HG02678 (cell line): ENCODE results near the gene IL26.
A peak's percentile ranks its signal among the peaks of the same experiment; 100 is the strongest.
"Not testable (repeated sequence)": the region's sequence is repeated elsewhere in the genome, so short reads cannot be mapped to it uniquely, and the experiment has no call there.

Source experiments
- ATAC-seq: cut with Tn5 transposase; IDR thresholded peaks from one replicate; pipeline ENCODE4 v1.9.1; 2021; ENCODE audit warnings: mild to moderate bottlenecking, moderate library complexity; ENCODE audit not compliant: unreplicated experiment

IL26 gene

GRCh38 chr12:68203460-68203875 lies 22.1 kb downstream of the IL26 start:
- ATAC-seq: no peak

- no peak for ATAC-seq
Observed at GRCh38 chr12:68200854-68201253, 24.8 kb downstream of the IL26 start.

DNA sequence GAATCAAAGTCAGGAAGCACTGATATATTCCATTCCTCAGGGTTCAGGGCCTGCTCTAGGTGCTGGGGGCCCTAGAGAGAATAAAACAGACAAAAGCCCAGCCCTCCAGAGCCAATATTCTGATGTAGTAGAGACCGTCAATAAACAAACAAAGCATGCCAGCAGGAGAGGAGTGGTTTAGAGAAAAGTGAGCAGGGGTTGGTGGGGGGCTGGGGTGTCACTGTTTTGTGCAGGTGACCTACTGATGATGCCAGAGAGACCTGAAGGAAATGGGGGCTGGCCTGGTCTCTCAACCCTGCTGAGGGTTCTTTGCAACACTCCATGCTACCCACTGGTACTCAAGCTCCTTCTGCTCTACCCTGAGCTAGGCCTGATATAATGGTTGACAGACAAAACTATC lies 26.5 kb downstream of the IL26 start:
- ATAC-seq: no peak

DNA sequence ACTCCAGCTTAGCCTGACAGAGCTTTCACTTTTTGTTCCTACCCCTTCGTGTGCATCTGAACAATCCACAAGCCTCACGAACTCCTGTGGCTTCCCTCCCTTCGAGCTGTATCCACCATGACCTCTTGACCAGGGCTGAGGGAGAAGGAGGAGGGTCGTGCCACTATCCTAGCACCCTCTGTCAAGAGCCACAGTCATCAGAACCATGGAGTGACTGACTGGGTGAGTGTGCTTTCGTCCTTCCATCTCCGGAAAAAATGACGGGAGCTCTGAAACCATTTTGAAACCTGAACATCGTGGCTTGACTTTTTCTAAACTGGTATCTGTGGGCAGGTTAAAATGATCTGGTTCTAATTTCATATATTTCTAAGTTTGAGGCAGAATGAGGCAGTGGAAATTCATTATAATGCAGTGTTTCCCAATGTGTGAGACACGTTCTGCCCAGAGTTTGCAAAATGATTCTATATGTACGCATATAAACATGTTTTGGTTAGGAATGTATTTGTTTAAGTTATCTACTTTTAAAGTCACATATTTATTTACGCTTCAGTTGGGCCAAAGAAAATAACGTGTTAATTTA lies 27.0 kb downstream of the IL26 start:
- no peak for ATAC-seq

DNA sequence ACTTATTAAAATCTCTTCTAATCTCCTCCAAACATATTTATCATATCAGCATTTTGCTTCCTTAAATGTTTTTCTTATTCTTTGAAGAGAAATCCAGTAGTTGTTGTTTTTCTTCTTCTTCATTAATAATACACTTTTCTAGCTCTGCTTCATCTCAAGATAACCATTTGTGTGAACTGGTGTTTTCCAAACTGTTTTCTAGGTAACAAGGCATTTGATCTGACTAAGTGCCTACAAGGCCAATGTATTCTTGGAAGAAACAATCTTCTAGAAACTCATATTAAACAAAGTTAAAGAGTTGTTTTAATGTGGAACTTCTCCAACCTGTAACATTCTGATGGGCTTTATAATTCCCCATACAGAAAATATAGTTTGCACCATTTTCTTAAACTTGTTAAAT lies 35.3 kb downstream of the IL26 start:
- ATAC-seq: no peak

GRCh38 chr12:68189821-68190242 lies 35.8 kb downstream of the IL26 start:
- ATAC-seq: no peak

GRCh38 chr12:68185598-68185997 lies 40.0 kb downstream of the IL26 start:
- no peak for ATAC-seq

GRCh38 chr12:68180792-68181744 lies 44.5 kb downstream of the IL26 start:
- no peak for ATAC-seq

DNA sequence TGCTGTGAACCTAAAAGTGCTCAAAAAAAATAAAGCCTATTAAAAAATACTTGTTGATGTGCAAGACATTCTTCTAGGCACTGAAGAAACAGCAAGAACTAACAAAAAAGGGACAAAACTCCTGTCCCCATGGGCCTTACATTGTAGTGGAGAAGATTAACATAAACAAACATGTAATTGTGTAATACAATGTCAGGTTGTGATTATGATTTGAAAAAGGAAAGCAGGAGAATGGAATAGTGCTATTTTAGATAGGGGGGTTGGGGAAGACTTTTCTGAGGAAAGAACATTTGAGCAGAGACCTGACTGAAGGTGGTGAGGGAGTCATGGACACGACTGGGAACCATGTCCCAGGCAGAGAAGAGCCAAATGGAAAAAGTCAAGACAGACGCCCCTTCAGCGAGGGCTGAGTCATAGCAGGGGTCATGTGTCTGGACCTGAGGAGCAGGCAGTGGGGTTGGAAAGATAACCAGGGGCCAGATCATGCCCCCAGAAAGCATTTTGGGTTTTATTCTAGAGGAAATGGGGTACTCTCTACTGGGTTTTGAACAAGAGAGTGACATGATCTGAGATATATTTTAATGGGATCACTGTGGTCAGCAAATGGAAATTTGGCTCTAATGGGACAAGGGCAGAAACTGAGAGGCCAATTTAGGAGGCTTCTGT lies 46.7 kb downstream of the IL26 start:
- ATAC-seq: no peak

- no peak for ATAC-seq
Observed at GRCh38 chr12:68178184-68178583, 47.4 kb downstream of the IL26 start.

DNA sequence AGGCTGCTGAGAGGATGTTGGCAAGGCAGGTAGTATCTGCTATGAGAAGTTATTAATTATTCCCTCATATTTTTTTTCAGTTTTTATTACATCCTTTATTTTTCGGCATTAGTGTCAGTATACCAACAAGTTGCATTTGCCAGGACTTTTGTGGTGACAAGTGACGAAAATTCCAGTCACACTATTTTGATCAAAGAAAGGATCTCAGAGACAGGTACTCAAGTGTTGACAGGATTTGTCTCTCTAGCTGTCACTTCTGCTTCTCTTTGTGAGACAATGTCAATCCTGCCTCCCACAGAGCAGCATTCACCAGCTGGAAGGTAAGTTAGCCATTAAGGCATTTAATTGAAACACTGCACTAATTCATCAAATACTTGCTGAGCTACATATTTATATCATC lies 48.0 kb downstream of the IL26 start:
- no peak for ATAC-seq

DNA sequence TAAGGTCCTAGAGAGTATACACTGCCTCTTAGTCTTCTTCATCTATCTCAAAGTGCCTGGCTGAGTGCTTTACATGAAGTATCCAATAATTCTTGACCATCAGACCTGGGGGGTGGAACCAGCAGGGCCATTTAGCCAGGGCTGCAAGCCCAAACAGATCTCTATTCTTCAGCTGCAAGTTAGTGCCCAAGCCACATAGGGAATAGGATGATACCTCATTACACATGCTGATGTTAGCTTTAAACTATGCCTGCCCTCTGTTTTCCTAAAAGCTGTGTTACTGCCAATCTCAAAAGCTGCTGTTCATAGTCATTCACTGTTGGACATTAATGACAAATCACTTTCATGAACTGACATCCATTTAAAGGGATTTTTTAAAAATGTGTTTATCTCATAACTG lies 49.4 kb downstream of the IL26 start:
- ATAC-seq: no peak

DNA sequence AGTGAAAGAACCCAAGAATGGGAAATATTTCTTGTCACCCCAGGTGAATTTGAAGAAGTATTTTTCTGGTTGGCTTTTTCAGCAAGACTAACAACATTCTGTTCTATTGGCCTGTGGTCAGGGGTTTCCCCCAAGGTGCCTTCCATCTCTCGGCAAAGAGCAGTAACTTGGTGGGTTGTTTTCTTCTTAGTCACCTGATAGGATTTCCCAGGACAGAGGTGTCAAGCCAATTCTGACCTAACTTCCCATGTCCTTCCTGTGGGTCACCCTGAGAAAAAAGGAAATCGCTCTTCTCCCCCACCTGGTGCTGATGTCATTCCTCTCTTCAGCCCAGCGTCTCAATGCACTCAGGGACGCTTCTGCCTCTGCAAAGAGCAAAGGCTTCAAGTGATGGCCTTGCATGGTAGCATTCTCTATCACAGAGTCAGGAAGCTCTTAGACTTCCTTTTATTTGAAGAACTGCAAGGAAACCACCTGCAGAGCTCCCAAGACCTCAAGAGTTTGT lies 50.0 kb downstream of the IL26 start:
- peak; percentile 88 for ATAC-seq

DNA sequence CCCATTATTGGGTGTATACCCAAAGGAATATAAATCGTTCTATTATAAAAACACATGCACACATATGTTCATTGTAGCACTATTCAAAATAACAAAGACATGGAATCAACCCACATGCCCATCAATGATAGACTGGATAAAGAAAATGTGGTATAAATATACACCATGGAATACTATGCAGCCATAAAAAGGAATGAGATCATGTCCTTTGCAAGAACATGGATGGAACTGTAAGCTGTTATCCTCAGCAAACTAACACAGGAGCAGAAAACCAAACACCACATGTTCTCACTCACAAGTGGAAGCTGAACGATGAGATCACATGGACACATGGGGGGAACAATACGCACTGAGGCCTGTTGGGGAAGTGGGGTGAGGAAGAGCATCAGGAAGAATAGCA lies 50.8 kb downstream of the IL26 start:
- not testable (repeated sequence) for ATAC-seq

DNA sequence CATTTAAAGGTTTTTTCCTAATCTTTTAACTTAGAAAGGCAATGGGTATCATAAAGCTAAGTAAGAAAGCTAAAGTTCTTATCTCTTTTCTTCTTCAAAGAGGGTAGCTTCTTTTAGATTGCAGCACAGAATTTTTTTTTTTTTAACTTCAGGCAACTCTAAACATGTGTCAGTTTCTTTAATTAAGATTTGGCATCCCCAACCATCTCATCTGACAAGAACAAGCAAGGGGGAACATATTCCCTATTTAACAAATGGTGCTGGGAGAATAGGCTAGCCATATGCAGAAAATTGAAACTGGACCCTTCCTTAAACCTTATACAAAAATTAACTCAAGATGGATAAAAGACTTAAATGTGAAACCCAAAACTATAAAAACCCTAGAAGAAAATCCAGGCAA lies 51.8 kb downstream of the IL26 start:
- ATAC-seq: no peak

DNA sequence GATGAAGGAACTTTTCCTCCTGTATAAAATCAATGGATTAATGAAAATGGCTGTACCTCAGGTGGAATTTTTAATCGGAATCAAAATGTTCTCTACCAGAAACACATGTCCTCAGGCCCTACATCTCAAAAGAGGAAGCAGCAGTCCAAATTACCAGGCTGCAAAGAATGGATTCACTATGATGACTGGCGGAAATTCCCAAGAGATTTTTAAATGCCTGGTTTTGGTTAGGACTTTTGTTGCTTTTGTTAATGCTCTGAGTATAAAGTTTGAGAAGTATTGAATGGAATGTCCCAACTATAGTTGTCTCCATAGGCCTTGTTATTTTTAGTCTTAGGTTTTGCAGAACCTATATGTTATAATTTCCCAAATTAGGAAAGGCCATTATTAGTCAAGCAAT lies 54.9 kb downstream of the IL26 start:
- no peak for ATAC-seq

DNA sequence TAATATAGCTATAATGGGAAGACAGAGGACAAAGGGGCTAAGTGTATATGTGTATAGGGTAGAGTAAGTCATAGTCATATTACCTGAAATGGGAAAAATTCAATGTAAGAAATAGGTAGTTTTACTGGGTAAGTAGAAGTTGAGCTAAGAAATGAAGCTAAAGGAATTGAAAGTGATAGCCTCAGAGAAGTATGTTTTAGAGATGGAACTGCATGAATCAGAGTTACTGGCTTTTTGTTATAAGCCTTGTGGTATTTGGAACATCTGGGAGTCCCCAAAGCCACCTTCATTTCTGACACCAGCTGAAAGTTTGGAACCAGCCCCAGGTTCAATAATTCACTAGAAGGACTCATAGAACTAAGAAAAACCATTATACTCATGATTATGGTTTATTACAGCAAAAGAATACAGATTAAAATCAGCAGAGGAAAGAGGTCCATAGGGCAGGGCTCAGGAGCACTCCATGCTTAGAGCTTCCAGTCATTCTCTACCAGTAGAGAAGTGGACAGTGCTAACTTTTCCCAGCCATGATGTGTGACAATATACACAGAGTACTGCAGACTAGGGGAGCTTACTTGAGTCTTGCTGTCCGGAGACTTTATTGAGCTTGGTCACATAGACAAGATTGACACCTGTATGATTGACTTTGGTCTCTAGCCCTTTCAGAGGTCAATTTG lies 56.3 kb downstream of the IL26 start:
- no peak for ATAC-seq

DNA sequence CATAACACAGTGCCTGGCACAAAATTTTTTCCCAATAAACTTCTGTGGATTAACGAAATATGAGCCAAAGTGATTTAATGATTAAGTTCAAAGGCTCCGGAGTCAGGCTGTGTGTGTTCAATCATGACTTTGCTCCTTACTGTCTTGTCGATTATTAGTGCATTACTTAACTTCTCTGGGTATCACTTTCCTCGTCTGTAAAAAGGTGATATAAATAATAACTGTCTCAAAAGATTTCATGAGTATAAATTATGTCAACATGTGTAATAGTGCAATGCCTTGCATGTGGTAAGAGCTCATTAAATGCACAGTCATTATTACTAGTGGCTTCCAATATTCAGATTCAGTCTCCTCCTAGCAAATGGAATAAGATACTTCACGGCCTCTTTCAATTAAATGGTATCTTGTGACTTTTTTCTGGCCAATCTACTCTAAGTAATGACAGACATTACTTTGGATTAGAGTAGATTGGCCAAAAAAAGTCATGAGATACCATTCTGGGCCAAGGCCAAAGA lies 59.2 kb downstream of the IL26 start:
- ATAC-seq: no peak

GRCh38 chr12:68163560-68164081 lies 62.0 kb downstream of the IL26 start:
- ATAC-seq: peak; percentile 38

- no peak for ATAC-seq
Observed at GRCh38 chr12:68162374-68162773, 63.2 kb downstream of the IL26 start.
